ENCODE measurements around the gene LRRC27. TPM values are rescaled to one million over a fixed set of nuclear protein-coding genes. Genes with fewer than 3 reads are reported as not detected.

The LRRC27 gene
- total RNA-seq, 2 donors from 2014 or later, result 11.4 to 22.9 TPM

DNA sequence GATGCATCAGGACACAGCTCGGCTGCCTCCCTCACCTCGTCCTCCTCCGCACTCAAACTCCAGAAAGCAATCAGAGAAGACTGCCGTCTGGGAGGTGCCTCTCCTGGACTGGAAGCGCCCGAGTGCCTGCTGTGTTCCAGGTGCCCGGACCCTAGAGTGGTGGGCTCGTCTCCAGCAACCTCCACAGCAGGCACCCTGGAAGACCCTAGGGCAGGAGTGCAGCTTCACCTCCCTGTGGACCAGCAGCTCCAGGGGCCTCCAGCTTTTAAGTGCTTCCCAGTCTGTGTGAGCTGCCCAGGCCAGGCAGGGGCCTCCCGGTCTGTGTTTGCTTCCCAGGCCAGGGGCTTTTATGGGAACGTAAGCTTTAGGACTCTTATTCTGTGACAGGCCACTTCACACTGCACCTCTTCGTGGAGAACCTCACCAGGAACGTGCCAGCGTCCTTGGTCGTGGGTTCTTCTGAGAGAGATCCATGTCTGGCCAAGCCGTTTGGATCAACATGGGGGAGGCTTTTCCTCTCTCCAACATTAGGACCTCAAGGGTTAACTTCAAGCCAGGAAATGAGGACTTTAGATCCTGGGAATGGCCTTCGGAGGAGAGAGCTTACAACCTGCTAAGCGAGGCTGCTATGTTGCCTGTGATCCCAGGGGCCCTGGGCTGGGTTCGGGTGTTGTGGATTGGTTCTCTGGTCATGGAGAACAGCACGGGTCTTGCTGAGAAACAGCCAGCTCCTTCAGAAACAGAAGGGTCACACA is 59.1 kb downstream of the LRRC27 start:
- 69% methylated on average over 13 of the region's 19 CpGs for WGBS
- H3K27ac ChIP-seq, result no peak overlapping the region
- H3K4me3 ChIP-seq, result no peak overlapping the region
- no peaks in the 10 kb centered on the region for H3K4me1 ChIP-seq (replicated peaks)
- H3K27me3 ChIP-seq (replicated peaks; ENCODE audit: insufficient read depth), result no peaks in the 10 kb centered on the region
- no peaks in the 10 kb centered on the region for H3K9me3 ChIP-seq
- no peaks in the 10 kb centered on the region for H3K36me3 ChIP-seq
- TF ChIP-seq CTCF (IDR thresholded peaks at IDR 0.05) (no peak), POLR2AphosphoS5 (IDR thresholded peaks at IDR 0.05) (no peak), POLR2A (IDR thresholded peaks at IDR 0.05) (no peak)
- intact Hi-C loops (cut with DNase I), result loop anchor here (5.0 to 10.0 kb wide), 2 partner anchors 131 to 254 kb away; no protein-coding TSS in a partner anchor
- no peak for DNase-seq (ENCODE audit: low spot score)

GRCh38 chr10:132391676-132392020 is 59.7 kb downstream of the LRRC27 start:
- WGBS, result 70% methylated on average over 4 of the region's 4 CpGs
- Histone ChIP-seq H3K9me3 (no peaks in the 10 kb centered on the region), H3K4me1 (replicated peaks) (no peaks in the 10 kb centered on the region), H3K27ac (no peak overlapping the region), H3K27me3 (replicated peaks; ENCODE audit: insufficient read depth) (no peaks in the 10 kb centered on the region), H3K4me3 (no peak overlapping the region), H3K36me3 (no peaks in the 10 kb centered on the region)
- no peak for TF ChIP-seq CTCF (IDR thresholded peaks at IDR 0.05)
- no peak for TF ChIP-seq POLR2AphosphoS5 (IDR thresholded peaks at IDR 0.05)
- TF ChIP-seq POLR2A (IDR thresholded peaks at IDR 0.05), result no peak
- DNase-seq (ENCODE audit: low spot score), result no peak
- intact Hi-C loops (cut with DNase I), result loop anchor here (5.0 to 10.0 kb wide), 2 partner anchors 131 to 253 kb away; no protein-coding TSS in a partner anchor

GRCh38 chr10:132392184-132392800 is 60.3 kb downstream of the LRRC27 start:
- no peak overlapping the region for H3K27ac ChIP-seq
- no peak for TF ChIP-seq POLR2AphosphoS5 (IDR thresholded peaks at IDR 0.05)
- TF ChIP-seq POLR2A (IDR thresholded peaks at IDR 0.05), result no peak
- TF ChIP-seq CTCF (IDR thresholded peaks at IDR 0.05), result no peak
- intact Hi-C loops (cut with DNase I), result loop anchor here (5.0 to 10.0 kb wide), 2 partner anchors 130 to 253 kb away; no protein-coding TSS in a partner anchor
- no peaks in the 10 kb centered on the region for H3K4me1 ChIP-seq (replicated peaks)
- H3K27me3 ChIP-seq (replicated peaks; ENCODE audit: insufficient read depth), result no peaks in the 10 kb centered on the region
- H3K36me3 ChIP-seq, result no peaks in the 10 kb centered on the region
- H3K9me3 ChIP-seq, result no peaks in the 10 kb centered on the region
- WGBS, result 81% methylated on average over 2 of the region's 2 CpGs
- H3K4me3 ChIP-seq, result no peak overlapping the region
- DNase-seq (ENCODE audit: low spot score), result no peak

DNA sequence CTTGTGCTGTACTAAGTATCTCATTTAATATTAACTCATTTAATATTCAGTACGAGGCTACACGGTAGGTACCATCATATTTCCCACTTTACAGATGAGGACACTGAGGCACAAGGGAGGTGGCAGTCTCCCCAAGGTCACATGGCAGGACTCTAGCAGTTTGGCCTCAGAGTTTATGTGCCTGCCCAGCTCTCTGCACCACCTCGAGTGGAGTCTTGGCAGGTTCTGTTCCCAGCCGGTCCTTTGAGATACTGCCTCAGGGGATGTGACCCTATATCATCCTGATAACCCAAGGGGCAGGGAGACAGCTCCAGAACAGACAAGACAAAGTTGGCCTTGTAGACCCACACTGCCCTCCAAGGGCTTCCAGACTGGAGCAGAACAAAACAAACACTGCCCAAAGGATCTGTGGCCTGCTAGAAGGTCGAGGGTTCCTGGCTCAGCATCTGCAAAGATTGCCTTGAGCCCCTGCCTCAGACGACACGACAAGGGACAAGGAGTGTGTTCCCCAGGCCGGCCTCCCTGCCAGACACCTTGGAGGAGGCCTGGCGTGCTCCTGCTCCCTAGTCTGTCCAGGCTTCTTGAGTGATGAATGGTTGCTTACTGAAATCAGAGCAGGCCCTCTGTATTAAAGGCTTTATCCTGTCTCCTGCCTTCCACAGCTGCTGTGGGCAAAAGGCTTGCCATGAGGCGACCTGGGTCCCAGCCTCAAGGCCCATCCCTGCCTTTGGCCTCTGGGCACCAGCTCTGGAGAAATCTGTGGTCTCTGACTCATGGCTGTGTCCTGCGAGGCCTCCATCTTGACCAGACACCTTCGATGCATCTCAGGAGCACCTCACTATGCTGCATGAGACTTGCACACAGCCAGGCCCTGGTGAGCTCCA is 61.1 kb downstream of the LRRC27 start:
- peaks cover under 1% of the 10 kb centered on the region for H3K4me1 ChIP-seq (replicated peaks)
- no peak for DNase-seq (ENCODE audit: low spot score)
- TF ChIP-seq POLR2AphosphoS5 (IDR thresholded peaks at IDR 0.05) (no peak), POLR2A (IDR thresholded peaks at IDR 0.05) (no peak), CTCF (IDR thresholded peaks at IDR 0.05) (no peak)
- no peaks in the 10 kb centered on the region for H3K9me3 ChIP-seq
- no peak overlapping the region for H3K4me3 ChIP-seq
- intact Hi-C loops (cut with DNase I), result loop anchor here (5.0 to 10.0 kb wide), 2 partner anchors 129 to 252 kb away; no protein-coding TSS in a partner anchor
- WGBS, result 90% methylated on average over 10 of the region's 12 CpGs
- H3K36me3 ChIP-seq, result no peaks in the 10 kb centered on the region
- no peak overlapping the region for H3K27ac ChIP-seq
- H3K27me3 ChIP-seq (replicated peaks; ENCODE audit: insufficient read depth), result no peaks in the 10 kb centered on the region

Data from prostate gland (tissue), 2 donors.